ENCODE results near the gene TTC22. TPM values are rescaled to one million over a fixed set of nuclear protein-coding genes. Genes with fewer than 3 reads are reported as not detected.

The TTC22 gene
- polyA plus RNA-seq, 3 donors: 5.6 to 9.2 (median 6.3) TPM

- no peak for DNase-seq (ENCODE audit: extremely low read depth in 1 of 11, low read depth in 9 of 11, low spot score in 4 of 11)
Observed at GRCh38 chr1:54768093-54768492, 33.0 kb downstream of the TTC22 start.

DNA sequence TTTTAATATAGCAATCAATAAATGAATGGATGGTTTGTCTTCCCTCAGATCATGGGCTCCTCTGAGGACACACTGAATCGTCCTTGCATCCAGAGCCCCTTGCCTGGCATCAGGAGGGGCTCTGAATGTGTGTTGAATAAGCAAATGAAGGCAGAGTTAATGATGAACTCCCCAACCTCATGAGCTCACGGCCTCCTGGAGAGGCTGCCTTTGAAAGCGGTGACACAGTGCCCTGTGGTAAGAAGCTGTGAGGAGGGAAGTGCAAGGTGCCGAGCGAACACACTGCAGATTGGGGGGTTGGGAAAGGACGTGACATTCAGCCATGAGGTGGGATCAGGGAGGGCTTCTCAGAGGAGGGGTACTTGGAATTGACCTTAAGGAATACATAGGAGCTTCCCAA lies 33.6 kb downstream of the TTC22 start:
- no peak for DNase-seq (ENCODE audit: extremely low read depth in 1 of 11, low read depth in 9 of 11, low spot score in 4 of 11)

DNA sequence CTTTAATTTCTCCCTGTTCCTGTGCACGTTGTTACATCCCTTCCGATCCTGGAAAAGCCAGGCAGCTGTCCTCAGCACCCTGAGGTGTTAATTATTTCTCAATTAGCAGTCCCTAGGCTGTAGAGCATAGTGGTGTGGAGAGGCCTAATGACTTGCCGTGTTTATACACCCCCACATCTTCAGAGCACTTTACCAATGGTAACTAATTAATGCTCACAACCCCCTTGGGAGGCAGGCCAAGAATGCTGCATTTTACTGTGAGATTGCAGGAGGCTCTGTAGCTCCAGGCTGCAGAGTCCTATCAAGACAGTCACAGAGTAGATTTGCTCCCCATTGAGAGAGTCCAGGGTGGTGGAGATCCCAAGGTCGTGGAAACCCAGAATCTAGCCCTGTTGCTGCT lies 34.4 kb downstream of the TTC22 start:
- DNase-seq (ENCODE audit: extremely low read depth in 1 of 11, low read depth in 9 of 11, low spot score in 4 of 11): no peak

DNA sequence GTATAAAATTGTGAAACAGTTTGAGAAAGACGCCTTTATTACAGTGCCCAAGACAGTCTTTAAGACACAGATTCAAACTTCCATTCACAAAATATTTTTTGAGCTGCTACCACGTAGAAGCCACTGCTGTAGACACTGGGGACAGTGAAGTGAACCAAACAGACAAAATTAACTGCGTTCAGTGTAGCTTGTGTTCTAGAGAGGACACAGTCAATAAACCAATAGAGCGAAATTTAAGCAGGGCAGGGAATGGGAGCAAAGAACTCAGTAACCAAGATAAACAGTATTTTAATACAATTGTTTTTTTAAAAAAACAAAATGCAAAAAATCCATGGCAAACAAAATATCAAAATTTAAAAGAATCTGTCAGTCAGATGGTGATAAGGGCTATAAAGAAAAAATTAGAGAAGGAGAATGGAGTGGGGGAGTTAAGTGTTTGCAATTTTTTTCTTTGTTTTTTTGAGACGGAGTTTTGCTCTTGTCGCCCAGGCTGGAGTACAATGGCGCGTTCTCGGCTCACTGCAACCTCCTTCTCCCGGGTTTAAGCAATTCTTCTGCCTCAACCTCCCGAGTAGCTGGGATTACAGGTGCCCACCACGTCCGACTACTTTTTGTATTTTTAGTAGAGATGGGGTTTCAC lies 36.1 kb downstream of the TTC22 start:
- no peak for DNase-seq (ENCODE audit: extremely low read depth in 1 of 11, low read depth in 9 of 11, low spot score in 4 of 11)

- DNase-seq (ENCODE audit: extremely low read depth in 1 of 11, low read depth in 9 of 11, low spot score in 4 of 11): peak; percentile 98 to 100 (median 99)
Observed at GRCh38 chr1:54764133-54764921, 36.8 kb downstream of the TTC22 start, which contains the start of gene PARS2. Gene PARS2, minus strand, starts transcription at chr1:54764523. Its CDS starts 5,362 bp downstream, at chr1:54759161.

- DNase-seq (ENCODE audit: extremely low read depth in 1 of 11, low read depth in 9 of 11, low spot score in 4 of 11): peak in 1 of 11 donors; percentile 20
Observed at GRCh38 chr1:54763816-54764132, 37.3 kb downstream of the TTC22 start.

DNA sequence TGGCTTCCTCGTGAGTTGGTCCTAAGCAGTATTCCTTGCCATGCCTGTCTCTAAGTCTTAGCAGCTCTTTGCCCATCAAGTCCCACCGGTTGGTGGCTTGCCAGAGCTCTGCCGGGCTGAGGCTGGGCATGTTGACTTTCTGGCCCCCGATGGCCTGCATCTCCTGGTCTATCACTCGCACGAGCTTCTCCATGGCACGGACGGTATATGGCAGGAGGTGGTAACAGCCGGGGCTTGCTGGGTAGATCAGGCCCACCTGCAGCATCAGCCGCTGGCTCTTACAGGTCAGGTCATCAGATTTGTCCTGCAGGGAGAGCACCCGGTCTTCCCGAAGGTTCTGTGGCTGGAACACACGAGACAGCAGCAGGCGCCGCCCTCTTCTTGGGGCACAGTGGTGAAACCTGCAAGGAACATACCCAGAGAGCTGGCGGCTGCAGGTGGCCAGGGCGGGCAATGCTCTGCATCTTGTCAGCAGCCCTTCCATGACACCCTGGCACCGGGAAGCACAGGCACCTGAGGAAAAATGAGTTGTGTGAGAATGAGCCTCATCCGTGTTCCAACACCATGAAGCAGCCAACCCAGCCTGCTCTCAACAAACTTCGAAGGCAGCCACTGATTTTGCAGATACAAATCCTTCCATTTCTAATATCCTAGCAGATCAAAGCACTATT lies 42.3 kb downstream of the TTC22 start:
- DNase-seq (ENCODE audit: extremely low read depth in 1 of 11, low read depth in 9 of 11, low spot score in 4 of 11): no peak

- no peak for DNase-seq (ENCODE audit: extremely low read depth in 1 of 11, low read depth in 9 of 11, low spot score in 4 of 11)
Observed at GRCh38 chr1:54757833-54758232, 43.3 kb downstream of the TTC22 start.

GRCh38 chr1:54754486-54755285 lies 46.4 kb downstream of the TTC22 start:
- no peak for DNase-seq (ENCODE audit: extremely low read depth in 1 of 11, low read depth in 9 of 11, low spot score in 4 of 11)

- no peak for DNase-seq (ENCODE audit: extremely low read depth in 1 of 11, low read depth in 9 of 11, low spot score in 4 of 11)
Observed at GRCh38 chr1:54754045-54754444, 47.1 kb downstream of the TTC22 start.

DNA sequence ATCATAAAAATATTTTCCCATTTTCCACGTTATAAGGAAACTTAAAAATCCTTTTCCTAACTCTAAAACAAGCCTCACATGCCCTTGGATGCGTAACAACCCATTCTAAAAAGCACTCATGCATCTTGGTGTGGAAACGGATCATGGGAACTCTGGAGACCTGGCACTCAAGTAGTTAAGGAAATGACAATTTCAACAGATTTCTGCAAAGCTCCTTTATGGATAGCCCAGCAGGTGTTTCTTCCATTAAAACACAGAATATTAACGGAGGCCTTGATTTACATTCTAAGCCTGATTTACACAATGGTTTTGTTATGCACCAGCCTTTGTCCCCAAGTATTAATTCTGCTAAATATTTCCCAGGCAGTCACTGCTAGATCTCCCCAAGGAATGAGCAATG lies 49.7 kb downstream of the TTC22 start:
- DNase-seq (ENCODE audit: extremely low read depth in 1 of 11, low read depth in 9 of 11, low spot score in 4 of 11): no peak

DNA sequence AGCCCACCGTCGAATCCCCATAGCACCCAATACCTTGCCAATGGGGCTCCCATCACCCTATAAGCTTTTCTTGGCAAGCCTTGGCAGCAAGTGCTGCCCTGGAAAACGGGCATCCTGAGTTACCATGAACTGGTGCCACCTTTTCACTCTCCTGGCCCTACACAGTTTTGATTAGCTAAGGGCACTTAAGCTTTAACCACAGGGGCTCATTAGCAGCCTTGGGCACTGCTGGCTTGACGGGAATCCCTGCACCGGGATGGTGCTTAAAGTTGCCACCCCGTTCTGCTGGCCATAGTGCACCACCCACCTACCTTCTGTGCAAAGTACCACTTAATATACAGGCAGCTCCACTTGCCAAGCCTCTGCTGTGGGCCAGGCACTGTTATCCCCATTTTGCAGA lies 50.5 kb downstream of the TTC22 start:
- DNase-seq (ENCODE audit: extremely low read depth in 1 of 11, low read depth in 9 of 11, low spot score in 4 of 11): no peak

DNA sequence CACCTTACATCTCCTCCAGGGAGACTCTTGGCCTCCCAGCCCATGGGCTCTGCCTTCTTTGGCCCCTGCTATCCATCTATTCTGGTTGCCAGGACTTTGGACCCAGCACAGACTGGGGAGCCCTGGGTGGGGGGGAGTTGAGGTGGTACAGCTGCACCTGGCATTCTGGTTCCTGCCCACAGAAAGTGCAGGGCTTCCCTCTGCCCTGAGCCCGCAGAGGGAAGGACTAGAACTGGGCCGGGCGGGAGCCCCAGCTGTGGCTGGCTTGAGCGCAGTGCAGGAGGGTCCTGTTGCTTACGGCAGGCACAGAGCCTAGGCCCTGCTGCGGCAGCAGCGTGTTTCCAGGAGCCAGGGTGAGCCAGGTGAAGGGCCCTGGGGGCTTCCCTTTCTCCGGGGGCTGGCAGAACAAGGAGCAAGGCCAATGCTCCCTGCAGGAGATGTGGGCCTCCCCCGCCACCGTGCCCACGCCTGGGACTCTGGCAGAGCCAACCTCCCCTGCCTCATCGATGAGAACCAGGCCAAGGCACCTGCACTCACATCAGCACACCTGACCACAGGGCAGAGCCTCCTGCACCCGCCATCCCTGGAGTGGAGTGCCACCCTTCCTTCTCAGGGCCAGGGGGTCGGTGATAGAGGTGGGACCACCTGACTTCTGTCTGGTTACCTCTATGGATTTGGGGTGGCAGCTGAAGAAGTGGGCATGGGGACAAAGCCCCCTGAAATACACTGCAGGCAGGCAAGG lies 52.9 kb downstream of the TTC22 start:
- DNase-seq (ENCODE audit: extremely low read depth in 1 of 11, low read depth in 9 of 11, low spot score in 4 of 11): no peak

- DNase-seq (ENCODE audit: extremely low read depth in 1 of 11, low read depth in 9 of 11, low spot score in 4 of 11): no peak
Observed at GRCh38 chr1:54745864-54746263, 55.3 kb downstream of the TTC22 start.

DNA sequence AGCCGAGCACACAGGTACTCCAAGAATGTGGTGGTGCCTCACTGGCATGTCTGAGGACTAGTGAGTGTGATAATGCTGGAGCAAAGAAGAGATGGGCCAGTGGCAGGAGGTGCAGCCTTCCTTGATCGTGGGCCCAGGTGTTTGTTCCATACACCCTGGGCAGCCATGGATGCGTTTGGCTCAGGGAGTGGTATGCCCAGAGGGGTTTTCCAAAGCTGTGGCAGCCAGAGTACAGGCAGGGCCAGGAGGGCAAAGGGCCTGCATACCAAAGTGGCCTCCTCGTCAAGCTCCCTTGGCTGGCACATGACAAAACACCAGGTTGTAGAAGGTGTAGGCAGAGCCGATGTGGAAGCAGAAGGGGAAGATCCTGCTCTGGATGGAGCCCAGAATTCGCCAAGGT lies 55.8 kb downstream of the TTC22 start:
- DNase-seq (ENCODE audit: extremely low read depth in 1 of 11, low read depth in 9 of 11, low spot score in 4 of 11): no peak

DNA sequence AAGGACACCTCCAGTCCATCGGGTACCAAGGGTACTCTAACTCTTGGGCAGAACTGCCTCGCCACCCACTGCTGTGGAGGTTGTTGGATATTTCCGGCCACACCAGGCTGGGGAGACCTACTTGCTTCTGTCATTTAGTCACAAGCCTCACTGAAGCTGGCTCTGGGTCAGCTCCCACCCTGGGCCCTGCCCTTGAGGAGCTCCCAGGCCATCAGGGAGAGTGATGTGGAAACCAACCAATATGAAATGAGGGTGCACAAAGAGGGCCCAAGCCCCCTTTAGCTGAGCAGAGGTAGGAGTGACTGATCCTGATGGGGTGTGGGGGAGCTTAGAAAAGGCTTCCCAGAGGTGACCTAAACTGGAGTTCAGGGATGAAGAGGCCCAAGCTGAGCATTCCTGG lies 56.4 kb downstream of the TTC22 start:
- DNase-seq (ENCODE audit: extremely low read depth in 1 of 11, low read depth in 9 of 11, low spot score in 4 of 11): no peak

DNA sequence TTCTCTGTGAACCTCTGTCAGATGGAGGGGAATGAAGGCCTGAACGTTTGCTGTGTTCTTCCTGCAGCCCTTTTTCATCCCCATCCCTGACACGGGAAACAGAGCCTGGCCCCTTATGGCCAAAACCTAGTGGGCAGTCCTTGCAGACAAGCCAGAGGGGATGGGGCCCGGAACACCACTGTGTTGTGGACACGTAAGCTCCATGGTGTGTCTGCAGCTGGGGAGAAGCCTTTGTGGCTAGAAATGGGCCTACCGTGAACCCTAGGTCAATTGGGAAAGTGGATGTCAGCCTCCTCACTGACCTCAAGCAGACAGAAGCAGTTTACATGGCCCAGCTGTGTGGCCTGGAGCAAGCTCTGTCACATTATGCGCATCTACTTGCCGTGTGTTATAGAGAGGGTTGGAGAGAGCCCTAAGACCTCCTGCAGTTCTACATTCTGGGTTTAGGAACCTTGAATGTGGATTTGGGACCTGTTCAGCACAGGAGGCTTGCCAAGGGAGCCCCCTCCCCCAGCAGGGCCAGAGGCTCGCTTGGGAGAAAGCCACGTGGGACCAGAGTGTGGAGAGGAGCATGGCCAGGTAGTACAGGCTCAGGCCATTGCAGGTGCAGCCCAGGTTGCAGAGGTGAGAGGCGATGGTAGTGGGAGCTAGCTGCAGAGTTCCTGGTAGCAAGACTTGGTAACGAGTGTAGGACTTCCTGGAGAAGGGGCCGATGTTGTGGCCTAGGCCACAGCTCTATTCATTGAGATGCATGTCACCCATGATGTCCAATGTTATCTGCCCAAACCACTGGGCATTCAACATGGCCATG lies 57.5 kb downstream of the TTC22 start:
- no peak for DNase-seq (ENCODE audit: extremely low read depth in 1 of 11, low read depth in 9 of 11, low spot score in 4 of 11)

DNA sequence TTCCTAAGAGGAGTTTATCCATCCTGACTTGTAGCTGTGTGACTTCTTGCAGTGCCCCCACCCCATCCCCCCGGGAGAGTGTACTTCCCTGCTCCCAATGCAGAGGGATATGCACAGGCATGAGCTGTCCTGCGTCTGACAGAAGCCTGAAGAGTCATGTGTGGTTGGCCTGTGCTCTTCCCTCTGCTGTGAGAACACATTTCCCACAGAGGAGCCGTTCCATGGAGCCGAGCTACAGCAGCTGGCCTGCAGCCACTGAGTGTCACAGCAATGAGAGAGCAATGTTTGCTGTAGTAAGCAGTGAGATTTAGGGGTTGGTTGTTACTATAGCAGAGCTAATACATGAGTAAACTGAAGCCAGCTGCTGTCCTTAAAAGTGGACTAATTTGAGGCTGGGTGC lies 58.8 kb downstream of the TTC22 start:
- DNase-seq (ENCODE audit: extremely low read depth in 1 of 11, low read depth in 9 of 11, low spot score in 4 of 11): peak in 3 of 11 donors; percentile 19 to 30 (median 26)
